H9 (cell line): ENCODE results near the gene VAV3. TPM values are rescaled to one million over a fixed set of nuclear protein-coding genes. Genes with fewer than 3 reads are reported as not detected.

Experiments
- DNase-seq: peaks from one replicate; pipeline ENCODE4 v3.0.0-alpha.2; 2017
- H2AFZ ChIP-seq: one replicate; pipeline ENCODE4 v1.6.1; 2013; ENCODE audit warnings: mild to moderate bottlenecking, low read length, control low read depth, moderate library complexity
- H2AK5ac ChIP-seq: 2 replicates; pipeline ENCODE4 v1.6.1; 2013; ENCODE audit warnings: low read length, control low read depth, mixed read lengths; ENCODE audit not compliant: insufficient read length
- H2BK120ac ChIP-seq: one replicate; pipeline ENCODE4 v1.6.1; 2013; ENCODE audit warnings: low read depth, mild to moderate bottlenecking, low read length, control low read depth, inconsistent platforms; ENCODE audit not compliant: poor library complexity, severe bottlenecking
- H2BK12ac ChIP-seq: 2 replicates; pipeline ENCODE4 v1.6.1; 2013; ENCODE audit warnings: low read length, control low read depth, mixed read lengths, low read depth; ENCODE audit not compliant: insufficient read length
- H2BK15ac ChIP-seq: 2 replicates; pipeline ENCODE4 v1.6.1; 2013; ENCODE audit warnings: low read depth, low read length, control low read depth
- H2BK20ac ChIP-seq: one replicate; pipeline ENCODE4 v1.6.1; 2013; ENCODE audit warnings: low read depth, mild to moderate bottlenecking, low read length, control low read depth, inconsistent platforms; ENCODE audit not compliant: poor library complexity, severe bottlenecking
- H2BK5ac ChIP-seq: 2 replicates; pipeline ENCODE4 v1.6.1; 2013; ENCODE audit warnings: low read length, control low read depth, mixed read lengths; ENCODE audit not compliant: insufficient read length
- H3K14ac ChIP-seq: 2 replicates; pipeline ENCODE4 v1.6.1; 2013; ENCODE audit warnings: low read length, control low read depth; ENCODE audit not compliant: insufficient read depth
- H3K18ac ChIP-seq: 2 replicates; pipeline ENCODE4 v1.6.1; 2013; ENCODE audit warnings: low read depth, mild to moderate bottlenecking, mixed read lengths, low read length, control low read depth; ENCODE audit not compliant: insufficient read length
- H3K23ac ChIP-seq: 2 replicates; pipeline ENCODE4 v1.6.1; 2013; ENCODE audit warnings: low read length, control low read depth, mixed read lengths, low read depth; ENCODE audit not compliant: insufficient read length
- H3K23me2 ChIP-seq: 2 replicates; pipeline ENCODE4 v1.6.1; 2013; ENCODE audit warnings: low read depth, mild to moderate bottlenecking, mixed read lengths, low read length, control low read depth; ENCODE audit not compliant: insufficient read length, poor library complexity, severe bottlenecking
- H3K27ac ChIP-seq: 2 replicates; pipeline ENCODE4 v1.5.1; 2013; ENCODE audit warnings: low read length, control low read depth, mixed read lengths, low read depth; ENCODE audit not compliant: insufficient read length
- H3K27me3 ChIP-seq: 2 replicates; pipeline ENCODE4 v1.6.1; 2013; ENCODE audit warnings: low read length, control low read depth, inconsistent platforms; ENCODE audit not compliant: insufficient read depth
- H3K4ac ChIP-seq: 2 replicates; pipeline ENCODE4 v1.6.1; 2013; ENCODE audit warnings: low read depth, mild to moderate bottlenecking, control low read depth, inconsistent platforms, low read length, moderate library complexity
- H3K4me1 ChIP-seq: 2 replicates; pipeline ENCODE4 v1.6.1; 2013; ENCODE audit warnings: low read length, control low read depth, inconsistent platforms; ENCODE audit not compliant: insufficient read depth
- H3K4me2 ChIP-seq: 2 replicates; pipeline ENCODE4 v1.6.1; 2013; ENCODE audit warnings: low read length, control low read depth, mixed read lengths; ENCODE audit not compliant: insufficient read length, insufficient read depth
- H3K56ac ChIP-seq: 2 replicates; pipeline ENCODE4 v1.6.1; 2013; ENCODE audit warnings: low read depth, mild to moderate bottlenecking, mixed read lengths, low read length, control low read depth; ENCODE audit not compliant: insufficient read length
- H3K79me1 ChIP-seq: 2 replicates; pipeline ENCODE4 v1.6.1; 2013; ENCODE audit warnings: low read depth, mild to moderate bottlenecking, moderate library complexity, low read length, control low read depth, inconsistent platforms; ENCODE audit not compliant: insufficient read depth, poor library complexity, severe bottlenecking
- H3K79me2 ChIP-seq: 2 replicates; pipeline ENCODE4 v1.6.1; 2013; ENCODE audit warnings: low read length, control low read depth, inconsistent platforms; ENCODE audit not compliant: insufficient read depth
- H3K9ac ChIP-seq: 2 replicates; pipeline ENCODE4 v1.6.1; 2013; ENCODE audit warnings: low read length, control low read depth, mixed read lengths; ENCODE audit not compliant: insufficient read length; ENCODE audit errors: extremely low read depth
- H3K9me3 ChIP-seq: one replicate; pipeline ENCODE4 v1.6.1; 2013; ENCODE audit warnings: low read depth, low read length, inconsistent platforms; ENCODE audit not compliant: control insufficient read depth
- H3T11ph ChIP-seq: one replicate; pipeline ENCODE4 v1.6.1; 2013; ENCODE audit warnings: mild to moderate bottlenecking, low read length, control low read depth, inconsistent platforms
- H4K20me1 ChIP-seq: one replicate; pipeline ENCODE4 v1.6.1; 2013; ENCODE audit not compliant: control insufficient read depth, insufficient read length, insufficient read depth
- H4K5ac ChIP-seq: 2 replicates; pipeline ENCODE4 v1.6.1; 2013; ENCODE audit warnings: low read depth, mild to moderate bottlenecking, mixed read lengths, low read length, control low read depth; ENCODE audit not compliant: insufficient read length
- H4K8ac ChIP-seq: replicated peaks from 2 replicates; pipeline ENCODE4 v1.6.1; 2013; ENCODE audit warnings: low read length, control low read depth, mixed read lengths, low read depth; ENCODE audit not compliant: insufficient read length
- H4K91ac ChIP-seq: 2 replicates; pipeline ENCODE4 v1.6.1; 2013; ENCODE audit warnings: low read depth, mild to moderate bottlenecking, moderate library complexity, mixed read lengths, low read length, control low read depth; ENCODE audit not compliant: insufficient read length
- H3K27ac Mint-ChIP-seq, 3 experiments: 2 replicates in 2 of 3; 3 replicates in 1 of 3; pipeline ENCODE4 v1.8.0; 2020 to 2021; ENCODE audit warnings: mixed read lengths in 3 of 3, mild to moderate bottlenecking in 1 of 3, moderate library complexity in 1 of 3
- H3K27me3 Mint-ChIP-seq: 2 replicates; pipeline ENCODE4 v1.8.0; 2021; ENCODE audit warnings: low read depth, mild to moderate bottlenecking, moderate library complexity, mixed read lengths
- H3K36me3 Mint-ChIP-seq, 3 experiments: 2 replicates in 2 of 3; 3 replicates in 1 of 3; pipeline ENCODE4 v1.8.0; 2020 to 2021; ENCODE audit warnings: low read depth in 3 of 3, mixed read lengths in 3 of 3; ENCODE audit not compliant: insufficient read depth in 1 of 3
- H3K4me1 Mint-ChIP-seq, 2 experiments: 2 replicates each; pipeline ENCODE4 v1.8.0; 2020; ENCODE audit warnings: mixed read lengths in 2 of 2
- H3K4me3 Mint-ChIP-seq, 2 experiments: 2 replicates in 1 of 2; 3 replicates in 1 of 2; pipeline ENCODE4 v1.8.0; 2020 to 2021; ENCODE audit warnings: mild to moderate bottlenecking in 2 of 2, mixed read lengths in 2 of 2, moderate library complexity in 1 of 2
- H3K9me3 Mint-ChIP-seq, 2 experiments: 2 replicates in 1 of 2; 3 replicates in 1 of 2; pipeline ENCODE4 v1.8.0; 2020; ENCODE audit warnings: mild to moderate bottlenecking in 2 of 2, mixed read lengths in 2 of 2, moderate library complexity in 1 of 2
- total RNA-seq: library from RNA; stranded (reverse); gene quantifications from 2 replicates; pipeline ENCODE4 v1.2.1, GENCODE V29; 2021
- TF ChIP-seq, protein P1 (sequence below): fragments of 200-600 bp; sonication (generic); conservative IDR thresholded peaks from 3 replicates; pipeline ENCODE4 v1.8.0; 2021; ENCODE audit warnings: antibody characterized with exemption, mild to moderate bottlenecking

Gene VAV3
- total RNA-seq, 1 experiment from 2014 or later, result 5.1 TPM

DNA sequence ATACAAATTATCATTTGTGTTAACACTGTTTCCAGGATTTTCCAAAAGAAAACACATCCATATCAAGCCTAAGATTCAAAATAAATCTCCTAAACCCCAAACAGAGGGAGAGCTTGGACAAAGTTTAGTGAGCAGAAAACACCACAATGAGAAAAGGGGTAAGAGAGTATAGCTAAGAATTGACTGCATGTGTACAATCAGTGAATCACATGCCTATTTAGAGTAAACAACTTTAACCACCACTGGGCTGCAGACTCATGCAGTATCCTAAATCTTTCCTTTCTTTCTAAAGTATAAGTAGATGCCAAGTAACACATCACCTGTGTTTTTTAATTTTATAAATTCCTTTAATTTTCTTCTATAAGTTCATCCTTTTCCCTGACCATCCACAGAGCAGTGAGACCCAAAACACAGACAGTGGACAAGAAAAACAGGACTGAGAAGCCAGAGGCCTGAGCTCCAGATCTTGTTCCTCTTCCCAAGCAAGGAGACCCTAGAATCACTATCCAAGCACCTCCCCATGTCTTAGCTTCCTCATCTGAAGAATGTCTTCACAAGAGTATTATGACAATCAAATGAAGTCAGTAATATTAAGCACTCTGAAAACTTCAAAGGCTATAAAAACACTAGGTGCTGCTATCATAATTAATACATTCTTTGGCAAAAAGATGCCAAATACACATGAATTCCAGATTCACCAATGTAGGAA, 93.1 kb downstream of the VAV3 start:
- Histone ChIP-seq H2BK20ac (no peak overlapping the region), H3K18ac (no peak overlapping the region), H3K56ac (no peak overlapping the region), H2AK5ac (no peak overlapping the region), H3K4me2 (no peak overlapping the region), H3K23me2 (no peaks in the 10 kb centered on the region), H3K9ac (no peak overlapping the region), H3T11ph (no peak overlapping the region), H3K79me2 (no peaks in the 10 kb centered on the region), H4K20me1 (no peaks in the 10 kb centered on the region), H3K79me1 (no peaks in the 10 kb centered on the region), H3K27me3 (no peaks in the 10 kb centered on the region), H4K5ac (no peak overlapping the region), H4K8ac (no peak overlapping the region), H2BK15ac (no peak overlapping the region), H2BK12ac (no peak overlapping the region), H3K27ac (no peak overlapping the region), H2BK5ac (no peak overlapping the region), H3K4me1 (peaks cover 4% of the 10 kb centered on the region; the same call in 1 of the 2 replicates), H3K9me3 (no peaks in the 10 kb centered on the region), H3K23ac (no peak overlapping the region), H2AFZ (no peak overlapping the region), H4K91ac (no peak overlapping the region), H3K4ac (no peak overlapping the region), H3K14ac (no peak overlapping the region), H2BK120ac (no peak overlapping the region)
- DNase-seq, result no peak
- peaks cover 43 to 45% of the 10 kb centered on the region in 2 experiments for H3K4me1 Mint-ChIP-seq
- H3K27me3 Mint-ChIP-seq, result no peaks in the 10 kb centered on the region; the same call in 1 of the 2 replicates
- no peak overlapping the region for H3K4me3 Mint-ChIP-seq
- TF ChIP-seq, protein P1, sequence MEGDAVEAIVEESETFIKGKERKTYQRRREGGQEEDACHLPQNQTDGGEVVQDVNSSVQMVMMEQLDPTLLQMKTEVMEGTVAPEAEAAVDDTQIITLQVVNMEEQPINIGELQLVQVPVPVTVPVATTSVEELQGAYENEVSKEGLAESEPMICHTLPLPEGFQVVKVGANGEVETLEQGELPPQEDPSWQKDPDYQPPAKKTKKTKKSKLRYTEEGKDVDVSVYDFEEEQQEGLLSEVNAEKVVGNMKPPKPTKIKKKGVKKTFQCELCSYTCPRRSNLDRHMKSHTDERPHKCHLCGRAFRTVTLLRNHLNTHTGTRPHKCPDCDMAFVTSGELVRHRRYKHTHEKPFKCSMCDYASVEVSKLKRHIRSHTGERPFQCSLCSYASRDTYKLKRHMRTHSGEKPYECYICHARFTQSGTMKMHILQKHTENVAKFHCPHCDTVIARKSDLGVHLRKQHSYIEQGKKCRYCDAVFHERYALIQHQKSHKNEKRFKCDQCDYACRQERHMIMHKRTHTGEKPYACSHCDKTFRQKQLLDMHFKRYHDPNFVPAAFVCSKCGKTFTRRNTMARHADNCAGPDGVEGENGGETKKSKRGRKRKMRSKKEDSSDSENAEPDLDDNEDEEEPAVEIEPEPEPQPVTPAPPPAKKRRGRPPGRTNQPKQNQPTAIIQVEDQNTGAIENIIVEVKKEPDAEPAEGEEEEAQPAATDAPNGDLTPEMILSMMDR, result no peak
- peaks cover 9 to 10% of the 10 kb centered on the region in 2 experiments for H3K9me3 Mint-ChIP-seq
- H3K27ac Mint-ChIP-seq, result 0 out of 7 replicates have a peak overlapping the region, but pooled peaks of 1 of the 3 experiments have one; percentile 5
- H3K36me3 Mint-ChIP-seq, result peaks cover 6 to 15% (median 10%) of the 10 kb centered on the region in 3 experiments
